COLO668 (cell line): Measurements from ENCODE around the gene AKAP12.

Experiments
- DNase-seq: peaks from one replicate; lab custom pipeline; 2025; ENCODE audit not compliant: unreplicated experiment; lab: John Stamatoyannopoulos, UW

The AKAP12 gene

DNA sequence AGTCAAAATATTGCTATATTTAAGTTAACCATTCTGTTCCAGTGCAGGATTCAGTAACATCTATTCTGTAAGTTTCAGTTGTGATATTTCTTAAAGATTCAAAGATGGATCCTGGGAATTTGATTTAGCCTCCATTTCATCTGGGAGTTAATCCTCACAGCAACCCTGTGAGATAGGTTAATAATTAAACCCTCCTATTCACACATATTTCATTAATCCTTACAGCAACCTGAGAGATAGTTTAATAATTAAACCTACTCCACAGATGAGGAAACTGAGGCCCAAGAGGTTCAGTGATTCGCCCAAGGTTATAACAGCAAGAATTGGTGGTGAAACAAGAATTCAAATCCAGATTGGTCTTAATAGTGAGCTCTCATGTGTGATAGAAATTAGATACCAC lies 162.5 kb downstream of the AKAP12 start:
- DNase-seq: no peak

DNA sequence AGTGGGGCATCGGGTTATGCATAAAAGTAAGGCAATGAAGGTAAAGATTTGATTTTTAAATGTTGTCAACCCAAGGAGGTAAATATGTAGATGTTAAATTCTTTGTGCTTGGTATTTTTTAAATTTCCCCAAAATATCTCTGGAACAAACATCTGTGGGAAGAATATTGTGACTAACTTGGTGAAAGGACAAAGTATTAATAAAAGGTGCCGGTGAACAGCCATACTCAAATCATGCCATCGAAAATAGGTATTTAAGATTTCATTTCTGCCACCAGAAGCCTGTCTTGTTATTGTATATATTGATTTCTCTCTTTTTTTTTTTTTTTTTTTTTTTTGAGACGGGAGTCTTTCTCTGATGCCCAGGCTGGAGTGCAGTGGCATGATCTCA lies 164.1 kb downstream of the AKAP12 start:
- DNase-seq: no peak
